NCI-H1436 treated with DMSO at 0.1 percent for 48 hours (cell line): ENCODE measurements around the gene ABCC4.
"Not testable (repeated sequence)": the region's sequence is repeated elsewhere in the genome, so short reads cannot be mapped to it uniquely, and the experiment has no call there.

Source experiments
- DNase-seq: peaks from one replicate; lab custom pipeline; 2025; lab: John Stamatoyannopoulos, UW

The ABCC4 gene

DNA sequence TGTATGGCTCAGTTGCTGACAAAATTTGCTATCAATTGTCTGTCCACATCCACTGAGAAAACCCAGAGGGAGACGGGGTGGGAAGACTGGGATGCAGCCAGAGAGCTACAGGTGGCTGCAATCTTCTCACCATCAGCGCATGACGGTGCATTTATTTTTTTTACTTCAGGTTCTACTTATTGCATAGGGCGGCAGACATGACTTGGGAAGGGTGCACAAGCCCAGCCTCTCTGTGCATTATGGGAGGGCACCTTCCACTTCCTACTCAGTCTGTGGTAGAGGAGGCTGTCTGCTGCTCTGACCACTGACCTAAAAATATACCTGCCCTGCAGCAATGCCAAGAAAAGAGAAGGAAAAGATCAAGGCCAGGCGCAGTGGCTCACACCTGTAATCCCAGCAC lies 73.1 kb downstream of the ABCC4 start:
- DNase-seq: no peak

DNA sequence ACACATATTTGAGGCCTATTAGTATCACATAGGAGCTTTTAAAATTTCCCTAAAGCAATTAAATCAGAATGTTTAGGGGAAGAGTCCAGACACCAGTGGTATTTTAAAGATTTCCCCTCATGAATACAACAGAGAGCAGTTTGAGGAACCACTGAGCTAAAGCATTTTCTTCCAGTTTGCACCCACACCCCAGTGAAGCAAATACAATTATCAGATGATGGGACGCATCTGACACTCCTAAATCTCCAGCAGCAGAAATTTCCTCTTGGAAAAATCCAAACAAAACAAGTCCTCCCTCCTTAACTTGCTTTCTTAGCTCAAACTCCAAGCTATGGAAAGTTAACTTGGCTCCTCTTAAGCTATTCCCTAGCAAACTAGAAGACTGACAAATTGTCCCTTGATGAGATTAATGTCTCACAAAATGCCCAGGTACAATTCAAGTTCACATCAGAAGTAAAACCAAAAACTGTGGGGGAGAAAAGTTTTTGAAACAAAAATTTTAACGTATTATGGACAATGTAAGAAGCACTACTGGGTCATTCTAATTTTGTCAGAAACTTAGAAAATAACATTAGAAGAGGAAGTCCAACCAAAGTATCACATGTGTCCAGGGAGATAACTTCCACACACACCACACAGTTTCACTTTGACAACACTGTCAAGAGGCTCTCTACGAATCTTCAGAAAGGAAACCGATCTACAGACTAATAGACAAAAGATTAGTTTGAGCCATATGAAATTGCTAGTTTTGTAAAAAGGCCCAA lies 74.1 kb downstream of the ABCC4 start:
- DNase-seq: no peak

DNA sequence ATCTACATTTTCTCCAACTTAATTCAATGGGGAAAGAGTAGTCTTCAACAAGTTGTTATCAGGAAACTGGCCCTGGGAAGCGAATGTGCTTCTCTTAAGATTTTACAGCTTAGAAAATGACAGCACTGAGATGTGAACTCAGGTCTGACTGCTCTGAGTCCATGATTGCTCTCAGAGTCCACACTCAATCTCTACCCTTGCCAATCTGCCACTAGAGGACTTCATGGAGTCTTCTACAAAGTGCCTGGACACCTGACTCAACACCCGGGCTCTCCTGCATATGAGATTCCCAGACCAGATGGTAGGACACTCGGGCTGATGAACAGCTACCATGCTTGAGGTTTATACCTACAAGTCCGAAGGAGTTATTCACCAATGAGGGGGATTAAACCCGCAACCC lies 74.8 kb downstream of the ABCC4 start:
- no peak for DNase-seq

DNA sequence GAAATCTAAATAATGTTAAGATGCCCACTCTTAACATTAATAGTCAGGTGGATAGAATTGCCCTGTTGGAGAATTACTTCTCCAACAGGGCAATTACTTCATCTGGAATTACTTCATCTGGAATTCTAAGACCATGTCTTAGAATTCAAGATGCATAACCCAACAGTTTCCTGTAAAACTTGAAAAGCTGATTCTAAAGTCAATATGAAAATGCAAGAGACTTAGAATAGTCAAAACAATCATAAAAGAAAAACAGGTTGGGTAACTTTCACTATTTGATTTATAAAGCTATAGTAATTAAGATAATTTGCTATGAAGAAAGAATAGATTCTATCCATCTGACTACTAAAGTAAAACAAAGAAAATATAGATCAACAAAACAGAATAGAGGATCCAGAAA lies 75.2 kb downstream of the ABCC4 start:
- no peak for DNase-seq

DNA sequence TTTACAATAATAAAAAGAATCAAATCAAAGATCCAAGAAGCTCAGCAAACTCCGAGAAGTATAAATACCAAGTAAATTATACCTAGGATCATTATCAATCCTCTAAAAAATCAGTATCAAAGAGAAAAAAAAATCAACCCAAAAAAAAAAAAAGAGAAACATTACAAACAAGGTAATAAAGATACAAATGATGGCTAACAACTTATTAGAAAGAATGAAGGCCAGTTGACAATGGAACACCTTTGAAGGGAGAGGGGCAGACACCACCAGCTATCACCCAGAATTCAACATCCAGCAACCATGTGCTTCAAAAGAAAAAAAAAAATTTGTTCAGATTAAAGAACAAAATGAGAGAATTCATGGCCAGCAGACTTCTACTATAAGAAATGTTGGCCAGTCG lies 77.2 kb downstream of the ABCC4 start:
- no peak for DNase-seq

DNA sequence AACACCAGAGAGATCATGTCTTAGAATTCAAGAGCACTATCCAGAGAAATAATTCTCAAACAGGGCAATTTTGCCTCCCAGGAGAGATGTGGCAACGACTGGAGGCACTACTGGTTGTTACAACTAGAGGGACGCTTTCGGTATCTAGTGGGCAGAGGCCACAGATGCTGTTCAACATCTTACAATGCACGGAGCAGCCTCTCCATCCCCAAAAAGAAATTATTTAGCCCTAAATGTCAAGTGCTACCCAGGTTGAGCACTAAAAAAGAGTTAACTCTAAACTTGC lies 78.6 kb downstream of the ABCC4 start:
- DNase-seq: no peak

DNA sequence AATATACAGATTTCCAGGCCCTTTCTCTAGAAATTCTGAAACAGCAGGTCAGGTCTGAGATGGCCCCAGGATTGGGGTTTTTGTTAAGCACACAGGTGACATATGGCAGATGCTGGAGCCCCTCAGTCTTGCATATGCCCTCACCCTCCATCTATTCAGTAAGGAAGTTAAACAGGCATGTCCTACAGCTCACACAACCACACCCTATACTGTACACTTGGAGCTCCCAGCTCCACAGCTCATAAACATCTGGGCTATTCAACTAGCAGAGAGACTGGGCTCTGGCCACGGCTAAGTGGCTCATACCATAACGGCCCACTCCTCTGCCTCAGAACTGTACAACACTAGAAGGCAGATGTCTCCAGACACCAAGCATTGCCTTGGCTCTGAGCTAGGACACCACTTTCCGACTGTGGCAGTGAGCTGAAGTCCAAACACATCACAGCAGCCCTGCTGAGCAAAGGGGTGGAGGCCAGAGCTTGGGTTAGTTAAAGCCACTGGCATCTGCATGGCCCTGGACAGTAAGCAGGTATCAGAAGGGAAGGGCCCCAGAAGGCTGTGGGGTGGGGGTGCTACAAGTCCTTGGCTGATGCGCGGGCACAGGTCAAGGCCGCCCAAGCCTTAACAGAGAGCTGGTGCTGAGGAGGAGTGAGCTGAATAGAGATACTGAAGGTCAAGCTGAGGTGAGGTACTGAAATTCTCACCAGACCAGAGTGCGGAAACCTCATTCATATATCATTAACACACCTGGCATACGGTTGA lies 79.1 kb downstream of the ABCC4 start:
- no peak for DNase-seq

DNA sequence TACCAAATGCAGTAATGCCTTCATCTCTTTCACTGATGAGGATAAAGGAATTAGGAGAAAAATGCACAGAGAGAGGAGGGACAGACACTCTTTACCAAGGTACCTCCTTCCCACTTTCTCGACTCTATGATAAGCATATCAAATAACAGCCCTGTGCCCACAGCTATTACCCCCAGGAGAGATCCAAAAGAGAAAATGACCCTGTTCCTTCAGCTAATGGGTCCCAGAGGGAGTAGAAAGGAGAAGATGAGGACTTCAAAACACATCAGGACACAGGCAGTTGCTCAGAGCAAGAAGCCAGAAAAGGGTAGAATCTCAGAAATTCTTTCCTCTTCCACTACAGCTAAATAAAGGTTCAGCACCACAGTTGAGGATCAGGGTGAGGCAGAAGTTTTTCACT lies 80.6 kb downstream of the ABCC4 start:
- no peak for DNase-seq

DNA sequence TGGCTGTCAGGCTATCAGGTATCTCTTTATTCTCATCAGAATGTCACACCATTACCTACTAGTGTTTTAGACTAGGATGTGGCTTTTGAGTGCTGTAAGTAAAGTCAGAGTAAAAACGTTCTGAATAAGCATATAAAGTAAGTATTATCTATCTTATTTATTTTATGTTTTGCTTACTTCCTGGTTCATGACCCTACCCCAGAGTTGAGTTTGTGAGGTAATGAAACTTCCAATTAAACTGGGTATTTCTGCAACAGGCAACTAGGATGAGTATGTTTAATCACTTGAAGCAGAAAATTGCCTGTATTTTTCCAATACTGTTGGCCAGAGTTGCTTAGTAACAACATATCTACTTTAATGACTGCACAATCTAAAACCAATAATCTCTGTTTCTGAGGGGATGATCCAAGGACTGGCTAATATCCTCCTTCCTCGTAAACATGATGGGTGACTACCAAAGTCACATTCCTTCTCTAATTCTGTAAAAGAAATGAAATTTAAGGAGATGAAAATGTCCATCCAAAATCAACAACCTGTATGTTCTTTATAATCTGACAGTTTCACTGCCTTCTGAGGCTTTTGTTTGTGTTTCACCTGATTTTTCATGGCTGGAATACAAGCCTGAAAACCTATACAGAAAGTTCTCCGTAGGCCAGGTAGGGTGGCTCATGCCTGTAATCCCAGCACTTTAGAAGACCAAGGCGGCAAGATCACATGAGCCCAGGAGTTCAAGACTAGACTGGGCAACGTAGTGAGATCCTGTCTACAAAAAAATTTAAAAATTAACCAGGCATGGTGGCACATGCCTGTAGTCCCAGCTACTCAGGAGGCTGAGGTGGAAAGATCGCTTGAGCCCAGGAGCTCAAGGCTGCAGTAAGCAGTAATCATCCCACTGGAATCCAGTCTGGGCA lies 83.1 kb downstream of the ABCC4 start:
- no peak for DNase-seq

DNA sequence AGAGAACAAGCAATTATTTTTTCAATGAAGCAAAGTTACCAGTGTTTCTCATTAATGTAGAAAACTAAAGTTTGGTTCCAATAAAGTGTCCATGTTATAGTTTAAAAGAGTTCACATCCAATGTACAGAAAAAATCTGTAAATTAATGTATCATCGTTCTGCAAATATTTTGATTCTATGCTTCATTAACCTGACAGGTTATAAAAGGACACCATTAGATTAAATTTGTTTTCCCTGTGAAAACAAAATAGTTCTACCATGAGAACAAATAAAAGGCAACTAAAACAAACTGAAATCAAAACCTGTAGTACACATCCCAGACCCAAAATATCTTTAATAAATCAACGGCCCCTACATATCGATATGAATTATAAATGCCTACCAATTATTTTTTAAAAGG lies 85.1 kb downstream of the ABCC4 start:
- no peak for DNase-seq

DNA sequence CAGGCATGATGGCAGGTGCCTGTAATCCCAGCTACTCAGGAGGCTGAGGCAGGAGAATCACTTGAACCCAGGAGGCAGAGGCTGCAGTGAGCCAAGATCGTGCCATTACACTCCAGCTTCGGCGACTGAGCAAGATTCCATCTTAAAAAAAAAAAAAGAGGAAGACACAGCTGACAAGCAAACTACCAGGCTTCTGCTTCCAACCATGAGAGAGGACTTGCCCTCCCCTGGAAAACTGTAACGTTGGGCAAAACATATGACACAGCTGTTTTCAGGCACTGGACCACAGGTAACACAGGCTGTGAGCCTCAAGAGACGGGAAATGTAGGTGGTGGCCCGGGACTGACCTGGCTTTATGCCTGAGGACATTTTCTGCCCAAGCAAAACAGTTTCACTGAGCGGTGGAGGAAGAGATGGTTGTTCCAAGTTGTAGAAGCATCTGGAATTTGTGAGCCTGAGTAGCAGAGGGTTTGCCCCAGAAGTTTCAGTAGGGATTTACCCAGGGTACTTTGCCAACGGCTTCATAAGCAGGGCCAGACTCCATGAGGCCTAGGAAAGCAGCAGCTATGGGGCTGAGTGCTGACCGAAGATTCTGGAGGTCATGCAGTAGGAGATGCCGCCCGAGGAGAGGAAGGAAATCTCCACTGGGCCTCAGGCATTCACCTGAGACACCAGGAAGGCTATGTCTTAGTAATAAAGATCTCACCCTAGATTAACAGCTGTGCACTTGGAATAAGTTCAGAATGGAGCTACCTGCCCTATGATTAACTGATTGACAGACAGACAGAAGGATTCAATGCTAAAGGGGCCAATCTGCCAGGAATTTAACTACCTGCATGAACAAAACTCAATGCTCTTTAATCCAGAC lies 88.0 kb downstream of the ABCC4 start:
- DNase-seq: no peak

DNA sequence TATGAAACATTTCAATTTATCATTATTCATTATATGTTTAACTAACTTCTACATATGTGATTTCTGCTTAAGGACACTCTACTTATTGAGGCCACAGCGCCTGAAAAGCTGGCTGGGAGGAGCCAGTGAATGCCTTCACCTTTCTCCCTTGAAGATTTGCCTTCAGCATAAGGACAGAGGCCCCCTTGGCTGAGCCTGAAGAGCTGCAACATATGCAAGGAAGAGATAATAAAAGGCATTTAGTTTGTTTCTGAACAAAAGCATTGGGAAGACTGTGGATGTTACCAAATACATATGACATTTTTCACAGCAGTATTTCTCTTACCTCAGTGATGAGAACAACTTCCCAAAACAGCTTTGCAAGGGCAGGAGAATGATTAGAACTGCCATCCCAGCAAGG lies 92.1 kb downstream of the ABCC4 start:
- DNase-seq: no peak

DNA sequence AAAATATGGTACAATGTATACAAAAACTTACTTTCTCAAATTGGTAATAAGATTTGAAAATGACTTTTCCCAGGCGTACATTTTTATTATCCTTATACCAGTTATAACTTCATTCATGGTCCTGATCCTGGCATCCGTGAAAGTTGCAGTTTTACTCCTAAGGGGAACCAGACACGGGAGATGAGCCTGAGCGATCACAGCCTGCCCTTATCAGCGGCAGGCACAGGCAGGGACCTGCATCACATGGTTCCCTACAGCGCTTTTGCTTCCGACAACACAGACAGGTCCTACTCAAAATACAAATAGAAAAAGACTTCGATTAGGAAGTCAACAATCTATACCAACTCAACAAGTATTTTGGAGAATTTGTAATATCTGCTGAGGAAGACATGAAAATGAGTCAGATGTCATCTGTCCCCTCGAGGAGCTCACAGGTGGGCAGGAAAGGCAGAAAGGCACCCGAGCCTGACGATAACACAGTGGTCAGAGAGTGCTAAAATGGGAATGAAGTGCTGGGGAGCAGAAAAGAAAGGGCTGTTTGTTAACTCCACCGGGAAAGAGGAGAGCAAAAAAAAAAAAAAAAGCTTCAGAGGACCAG lies 93.4 kb downstream of the ABCC4 start:
- DNase-seq: no peak

DNA sequence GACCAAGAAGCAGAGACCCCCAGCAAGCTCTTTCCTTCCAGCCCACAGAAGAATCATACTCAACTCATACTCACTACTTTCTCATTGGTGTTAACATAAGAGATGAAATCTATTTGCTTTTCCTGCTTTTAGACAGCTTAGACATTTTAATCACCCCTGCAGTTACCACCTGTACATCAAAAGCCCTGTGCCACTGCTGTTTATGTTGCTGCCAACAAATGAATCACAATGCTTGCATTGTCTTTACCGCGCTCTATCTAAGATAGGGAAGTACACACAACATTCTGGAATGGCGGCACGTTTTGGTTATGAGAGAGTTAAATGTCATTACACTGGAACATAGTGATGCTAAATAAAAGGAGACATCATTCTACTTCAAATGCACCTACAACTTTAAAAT lies 95.1 kb downstream of the ABCC4 start:
- DNase-seq: no peak

DNA sequence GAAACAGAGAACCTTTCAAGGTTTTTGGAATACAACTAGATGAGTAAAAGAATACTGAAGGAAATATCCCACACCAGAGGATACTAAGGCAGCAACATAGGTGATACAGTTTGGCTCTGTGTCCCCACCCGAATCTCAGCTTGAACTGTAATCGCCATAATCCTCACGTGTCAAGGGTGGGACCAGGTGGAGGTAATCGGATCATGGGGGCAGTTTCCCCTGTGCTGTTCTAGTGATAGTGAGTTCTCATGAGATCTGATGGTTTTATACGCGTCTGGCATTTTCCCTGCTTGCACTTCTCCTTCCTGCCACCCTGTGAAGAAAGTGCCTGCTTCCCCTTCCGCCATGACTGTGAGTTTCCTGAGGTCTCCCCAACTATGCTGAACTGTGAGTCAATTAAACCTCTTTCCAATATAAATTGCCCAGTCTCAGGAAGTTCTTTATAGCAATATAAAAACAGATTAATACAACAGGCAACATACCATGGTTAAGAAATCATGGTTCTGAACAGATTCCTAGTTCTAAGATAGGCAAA lies 97.0 kb downstream of the ABCC4 start:
- no peak for DNase-seq

DNA sequence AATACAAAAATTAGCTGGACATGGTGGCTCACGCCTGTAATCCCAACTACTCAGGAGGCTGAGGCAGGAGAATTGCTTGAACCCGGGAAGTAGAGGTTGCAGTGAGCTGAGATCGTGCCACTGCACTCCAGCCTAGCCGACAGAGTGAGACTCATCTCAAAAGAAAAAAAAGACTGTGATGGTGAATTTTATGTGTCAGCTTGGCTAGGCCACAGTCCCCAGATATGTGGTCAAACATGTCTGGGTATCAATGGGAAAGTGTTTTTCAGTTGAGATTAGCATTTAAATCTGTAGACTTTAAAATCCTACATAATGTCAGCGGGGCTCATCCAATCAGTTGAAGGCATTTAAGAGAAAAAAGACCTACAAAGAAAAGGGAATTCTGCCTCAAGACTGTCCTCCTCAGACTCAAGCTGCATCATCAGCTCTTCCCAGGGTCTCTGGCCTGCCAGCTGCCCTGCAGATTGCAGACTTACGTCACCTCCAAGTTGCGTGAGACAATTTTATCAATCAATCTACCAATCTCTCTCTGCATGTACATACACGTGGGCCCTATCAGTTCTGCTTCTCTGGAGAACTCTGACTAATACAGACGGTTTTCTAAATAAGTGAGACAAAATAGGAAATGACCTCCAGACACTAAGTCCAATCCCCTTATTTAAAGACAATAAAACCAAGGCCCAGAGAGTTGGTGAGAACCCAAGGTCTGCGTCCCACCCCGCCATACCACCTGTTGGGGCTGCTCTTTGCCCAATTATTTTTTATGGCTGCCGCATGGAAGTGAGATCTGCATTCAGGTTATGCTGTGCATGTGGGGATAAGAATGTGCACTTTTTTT lies 99.2 kb downstream of the ABCC4 start:
- DNase-seq: no peak

DNA sequence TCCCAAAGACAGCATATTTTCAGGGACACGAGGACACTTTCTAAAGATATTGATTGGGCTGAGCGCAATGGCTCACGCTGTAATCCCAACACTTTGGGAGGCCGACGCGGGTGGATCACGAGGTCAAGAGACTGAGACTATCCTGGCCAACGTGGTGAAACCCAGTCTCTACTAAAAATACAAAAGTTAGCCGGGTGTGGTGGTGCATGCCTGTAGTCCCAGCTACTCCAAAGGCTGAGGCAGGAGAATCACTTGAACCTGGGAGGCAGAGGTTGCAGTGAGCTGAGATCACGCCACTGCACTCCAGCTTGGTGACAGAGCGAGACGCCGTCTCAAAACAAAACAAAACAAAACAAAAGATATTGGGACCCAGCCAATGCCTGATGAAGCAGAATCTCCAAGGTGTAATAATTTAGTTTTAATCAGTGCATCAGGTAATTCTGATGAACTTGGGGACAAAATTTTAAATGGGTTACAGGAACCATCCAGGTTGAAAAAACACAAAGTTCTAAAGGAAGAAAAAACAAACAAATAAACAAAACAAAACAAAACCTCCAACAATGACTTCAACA lies 100.8 kb downstream of the ABCC4 start:
- not testable (repeated sequence) for DNase-seq

DNA sequence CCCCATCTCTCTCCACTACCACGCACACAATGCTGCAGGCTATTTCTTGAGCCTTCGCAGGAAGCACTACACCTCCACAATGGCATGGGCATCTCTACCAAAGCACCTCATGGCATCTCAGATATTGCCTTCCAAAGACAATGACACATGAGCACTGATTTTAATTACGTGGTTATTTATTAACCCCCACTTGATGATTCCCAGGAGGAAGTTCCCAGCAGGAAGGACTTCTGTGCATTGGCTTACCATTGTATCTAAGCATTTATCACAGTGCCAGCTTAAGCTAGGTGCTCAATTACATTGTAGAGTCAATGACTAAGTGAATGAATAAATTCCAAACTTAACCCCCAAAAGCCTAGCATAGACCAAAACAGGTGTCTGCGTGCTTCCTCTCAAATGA lies 101.4 kb downstream of the ABCC4 start:
- no peak for DNase-seq

DNA sequence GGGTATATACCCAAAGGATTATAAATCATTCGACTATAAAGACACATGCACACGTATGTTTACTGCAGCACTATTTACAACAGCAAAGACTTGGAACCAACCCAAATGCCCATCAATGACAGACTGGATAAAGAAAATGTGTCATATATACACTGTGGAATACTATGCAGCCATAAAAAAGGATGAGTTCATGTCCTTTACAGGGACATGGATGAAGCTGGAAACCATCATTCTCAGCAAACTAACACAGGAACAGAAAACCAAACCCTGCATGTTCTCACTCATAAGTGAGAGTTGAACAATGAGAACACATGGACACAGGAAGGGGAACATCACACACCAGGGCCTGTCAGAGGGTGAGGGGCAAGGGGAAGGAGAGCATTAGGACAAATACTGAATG lies 102.6 kb downstream of the ABCC4 start:
- DNase-seq: not testable (repeated sequence)

DNA sequence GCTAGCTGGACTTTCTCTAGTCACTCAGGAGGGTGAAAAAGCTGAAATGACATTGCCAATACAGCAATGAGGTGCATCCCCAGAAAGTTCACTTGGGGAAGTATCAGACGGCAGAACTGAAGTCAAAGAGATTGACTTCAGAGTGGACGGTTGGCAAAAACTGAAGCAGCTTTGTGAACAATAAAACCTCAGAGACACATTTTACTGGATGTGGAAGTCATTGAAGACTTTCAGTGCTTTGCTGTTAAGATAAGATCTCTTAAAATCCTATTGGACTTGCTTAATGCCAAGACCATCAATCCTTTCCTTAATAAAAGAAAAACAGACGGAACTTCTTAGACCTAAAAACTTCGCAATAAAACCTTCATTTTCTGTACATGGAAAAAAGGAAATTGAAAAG lies 103.7 kb downstream of the ABCC4 start:
- no peak for DNase-seq
